Measurements from ENCODE around the gene FAM169A. TPM values are rescaled to one million over a fixed set of nuclear protein-coding genes. Genes with fewer than 3 reads are reported as not detected.
"Not testable (repeated sequence)": the region's sequence is repeated elsewhere in the genome, so short reads cannot be mapped to it uniquely, and the experiment has no call there.

The FAM169A gene
- total and polyA plus RNA-seq, 2 experiments from 2014 or later = 16.9 to 97.7 TPM

- H3K27me3 ChIP-seq (ENCODE audit: insufficient read depth); H3K27ac ChIP-seq (ENCODE audit: low read depth); H3K4me2 ChIP-seq; H3K9me3 Mint-ChIP-seq; H3K4me1 Mint-ChIP-seq; DNase-seq (ENCODE audit: low spot score); H3F3A ChIP-seq (replicated peaks; ENCODE audit: low read depth); H3K79me2 ChIP-seq (replicated peaks; ENCODE audit: insufficient read depth); H2AFZ ChIP-seq; H4K20me1 ChIP-seq (replicated peaks; ENCODE audit: insufficient read depth); ATAC-seq; H3K27ac Mint-ChIP-seq; H3K9me2 ChIP-seq (ENCODE audit: insufficient read depth); H3K4me1 ChIP-seq (ENCODE audit: insufficient read depth); H3K4me3 ChIP-seq; H3K4me3 Mint-ChIP-seq: not testable (repeated sequence)
- H3K36me3 ChIP-seq (ENCODE audit: insufficient read depth) = peaks cover 79% of the 10 kb centered on the region
- peaks cover 99% of the 10 kb centered on the region for H3K36me3 Mint-ChIP-seq (ENCODE audit: low read depth)
- H3K27me3 Mint-ChIP-seq (ENCODE audit: insufficient read depth, low read depth, poor library complexity) = peaks cover 16% of the 10 kb centered on the region
Measured at GRCh38 chr5:74791669-74792068, 74.5 kb downstream of the FAM169A start.

GRCh38 chr5:74787424-74787823, 78.8 kb downstream of the FAM169A start:
- Histone ChIP-seq H3K4me2 (no peak overlapping the region), H4K20me1 (replicated peaks; ENCODE audit: insufficient read depth) (no peaks in the 10 kb centered on the region; the same call in 1 of the 2 replicates), H3K36me3 (ENCODE audit: insufficient read depth) (peaks cover 54% of the 10 kb centered on the region), H3K79me2 (replicated peaks; ENCODE audit: insufficient read depth) (peaks cover 8% of the 10 kb centered on the region), H3K4me3 (no peak overlapping the region), H3K9me2 (ENCODE audit: insufficient read depth) (no peaks in the 10 kb centered on the region), H3K4me1 (ENCODE audit: insufficient read depth) (no peaks in the 10 kb centered on the region), H3F3A (replicated peaks; ENCODE audit: low read depth) (no peaks in the 10 kb centered on the region), H2AFZ (no peak overlapping the region), H3K27me3 (ENCODE audit: insufficient read depth) (no peaks in the 10 kb centered on the region), H3K27ac (ENCODE audit: low read depth) (no peak overlapping the region)
- DNase-seq (ENCODE audit: low spot score) = no peak
- Mint-ChIP-seq H3K36me3 (ENCODE audit: low read depth) (peaks cover 90% of the 10 kb centered on the region), H3K4me1 (peaks cover 3% of the 10 kb centered on the region; the same call in 1 of the 3 replicates), H3K27ac (no peak overlapping the region), H3K4me3 (no peak overlapping the region), H3K9me3 (no peaks in the 10 kb centered on the region), H3K27me3 (ENCODE audit: insufficient read depth, low read depth, poor library complexity) (peaks cover 10% of the 10 kb centered on the region)
- no peak for ATAC-seq
- TF ChIP-seq JUNB (IDR thresholded peaks at IDR 0.05; ENCODE audit: unreplicated experiment) (no peak), POLR2AphosphoS5 (IDR thresholded peaks at IDR 0.05; ENCODE audit: low read depth) (no peak), ETS1 (IDR thresholded peaks at IDR 0.05) (no peak), EZH2phosphoT487 (IDR thresholded peaks at IDR 0.05; ENCODE audit: unreplicated experiment) (no peak), CREB1 (CRISPR knock-in tag; IDR thresholded peaks at IDR 0.05; ENCODE audit: low read depth) (no peak), ZNF114 (CRISPR knock-in tag; IDR thresholded peaks at IDR 0.05) (no peak), EZH2 (IDR thresholded peaks at IDR 0.05; ENCODE audit: low read depth, unreplicated experiment) (no peak), ZNF331 (CRISPR knock-in tag; IDR thresholded peaks at IDR 0.05; ENCODE audit: low read depth) (no peak), ZNF462 (CRISPR knock-in tag; IDR thresholded peaks at IDR 0.05) (no peak), NANOG (IDR thresholded peaks at IDR 0.05; ENCODE audit: borderline replicate concordance) (no peak), STAT1 (IDR thresholded peaks at IDR 0.05; ENCODE audit: unreplicated experiment) (no peak), CTCF (conservative IDR thresholded peaks at IDR 0.05; ENCODE audit: low read depth in 2 of 2) (no peak)

Data from GM23338 (cell line).